ENCODE measurements around the gene BATF2.

DNA sequence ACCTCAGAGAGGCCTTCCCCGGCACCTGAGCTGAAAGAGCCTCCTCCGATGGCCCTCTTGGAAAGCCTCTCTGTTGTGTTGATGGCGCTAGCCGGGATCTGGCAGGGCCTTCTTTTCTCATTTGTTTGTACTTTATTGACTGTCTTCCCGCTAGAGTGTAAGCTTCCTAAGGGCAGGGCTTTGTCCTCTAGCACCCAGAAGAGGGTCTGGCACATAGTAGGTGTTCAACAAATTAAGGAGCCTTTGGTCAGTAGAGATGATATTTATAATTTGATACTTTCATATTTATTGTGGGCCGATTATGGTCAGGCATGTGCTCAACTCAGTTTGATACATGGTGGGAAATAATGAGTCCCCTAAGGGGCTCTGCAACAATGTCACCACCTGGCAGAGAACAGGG lies 21.2 kb upstream of the BATF2 start:
- TF ChIP-seq FOXA1 (IDR thresholded peaks at IDR 0.05) = no peak
- TF ChIP-seq FOXK2 (IDR thresholded peaks at IDR 0.05) = no peak
- TF ChIP-seq ELF4 (IDR thresholded peaks at IDR 0.05) = no peak
- no peak for TF ChIP-seq SUZ12 (IDR thresholded peaks at IDR 0.05)

Measured in HEK293T (cell line).